ENCODE data around the gene TRIM10.

TRIM10 gene

GRCh38 chr6:30160785-30161531 is at the start of gene TRIM10:
Gene TRIM10 (minus strand): TSS chr6:30161211. CDS start chr6:30160858, 353 bp downstream.
- DNase-seq: no peak

DNA sequence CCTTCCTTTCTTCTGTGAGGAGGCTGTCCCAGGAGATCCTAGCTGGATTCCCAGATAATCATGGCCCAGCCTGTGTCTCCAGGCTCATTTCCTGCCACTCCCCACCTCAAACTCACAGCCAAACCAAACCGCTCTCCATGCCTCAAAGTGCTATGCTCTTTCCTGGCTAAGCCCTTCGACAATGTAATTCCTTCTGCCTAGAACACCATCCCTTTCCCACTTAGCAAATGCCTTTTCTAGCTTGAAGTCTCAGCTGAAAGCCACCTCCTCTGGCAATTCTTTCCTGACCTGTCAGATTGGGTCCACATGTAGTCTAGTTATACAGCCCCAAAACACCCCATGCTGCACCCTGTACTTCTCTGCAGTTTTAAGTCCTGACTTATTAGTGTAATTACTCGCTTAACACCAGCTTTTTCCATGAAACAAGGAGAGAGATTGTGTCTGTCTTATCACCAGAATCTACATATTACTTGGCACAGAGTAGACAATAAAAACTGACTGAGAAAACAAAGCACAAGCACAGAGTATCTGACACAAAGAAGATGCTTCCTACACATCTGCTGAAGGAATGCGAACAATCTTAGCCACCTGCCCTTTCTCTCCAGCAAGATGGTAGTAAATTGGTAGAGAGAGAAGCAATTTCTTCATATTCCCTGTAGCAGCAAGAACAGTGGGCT is 46.7 kb upstream of the TRIM10 start:
- DNase-seq: no peak

GRCh38 chr6:30206799-30207618 is 46.0 kb upstream of the TRIM10 start:
- DNase-seq: no peak

DNA sequence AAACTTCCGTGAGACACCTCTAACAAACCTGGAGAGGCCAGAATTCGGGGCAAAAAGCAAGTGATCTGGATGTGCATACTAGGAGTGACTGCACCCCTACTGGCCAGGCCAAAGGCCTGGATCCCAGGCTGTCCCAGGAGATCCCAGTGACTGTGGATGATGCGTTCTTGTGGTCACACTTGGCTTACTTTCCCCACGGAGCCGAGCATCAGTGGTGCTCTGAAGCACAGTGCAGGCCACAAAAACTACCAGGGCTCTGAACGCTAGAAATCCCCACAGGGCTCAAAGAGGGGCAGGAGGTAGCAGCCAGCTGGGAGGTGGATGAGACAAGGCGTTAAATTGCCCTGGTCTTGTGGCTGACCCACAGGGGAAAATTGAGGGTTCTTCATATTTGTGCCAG is 45.1 kb upstream of the TRIM10 start:
- DNase-seq: no peak

DNA sequence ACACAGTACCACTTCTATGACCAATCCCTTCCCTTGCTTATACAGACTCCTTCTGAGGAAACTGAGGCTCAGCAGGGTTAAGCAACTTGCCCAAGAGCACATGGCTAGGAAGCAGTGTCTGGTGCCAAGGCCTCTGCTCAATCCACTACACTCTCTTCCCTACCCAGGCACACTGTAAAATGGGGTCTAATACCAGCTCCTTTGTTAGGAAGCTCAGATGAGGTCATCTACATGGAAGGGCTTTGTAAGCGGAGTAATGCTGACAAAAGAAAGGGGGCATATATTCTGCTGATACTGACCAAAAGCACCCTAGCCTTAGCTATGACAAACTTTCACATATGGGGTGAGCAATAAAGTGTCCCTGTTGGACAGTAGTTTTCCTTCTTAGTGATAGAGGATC is 43.1 kb upstream of the TRIM10 start:
- no peak for DNase-seq

GRCh38 chr6:30202366-30202765 is 41.4 kb upstream of the TRIM10 start:
- DNase-seq: no peak

DNA sequence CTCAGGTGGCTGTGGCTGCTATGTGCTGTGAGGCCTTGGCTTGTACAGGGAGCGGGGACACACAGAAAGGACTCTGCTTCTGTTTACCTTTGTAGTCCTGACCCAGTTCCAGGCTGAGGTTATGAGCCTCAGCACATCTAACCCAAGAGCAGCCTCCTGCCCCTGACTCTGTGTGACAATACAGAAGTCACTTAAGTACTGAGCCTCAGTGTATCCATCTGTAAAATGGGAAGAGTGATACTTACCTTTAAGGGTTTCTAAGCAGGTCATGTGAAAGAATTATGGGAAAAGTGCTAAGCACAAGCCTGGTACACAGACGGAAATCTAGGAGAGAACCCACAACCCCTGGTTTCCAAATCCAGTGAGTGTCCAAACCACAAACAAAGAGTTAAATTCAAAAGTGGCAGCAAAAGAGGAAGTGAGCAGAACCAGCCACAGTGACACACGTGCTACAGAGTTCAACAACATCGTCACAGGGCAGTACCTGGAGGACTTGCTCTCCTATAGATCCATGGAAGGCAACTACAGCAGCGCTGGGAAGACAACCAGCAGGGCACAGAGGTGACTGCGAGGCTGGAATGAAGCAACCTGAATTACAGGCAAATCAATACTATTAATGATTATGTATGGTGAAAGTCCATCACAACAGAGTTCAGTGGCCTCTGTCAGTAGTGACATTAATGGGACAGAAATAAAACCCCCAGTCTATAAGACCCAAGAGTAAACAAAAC is 39.7 kb upstream of the TRIM10 start:
- DNase-seq: no peak

- no peak for DNase-seq
These were observed 37.4 kb upstream of the TRIM10 start for GRCh38 chr6:30198166-30199084.

DNA sequence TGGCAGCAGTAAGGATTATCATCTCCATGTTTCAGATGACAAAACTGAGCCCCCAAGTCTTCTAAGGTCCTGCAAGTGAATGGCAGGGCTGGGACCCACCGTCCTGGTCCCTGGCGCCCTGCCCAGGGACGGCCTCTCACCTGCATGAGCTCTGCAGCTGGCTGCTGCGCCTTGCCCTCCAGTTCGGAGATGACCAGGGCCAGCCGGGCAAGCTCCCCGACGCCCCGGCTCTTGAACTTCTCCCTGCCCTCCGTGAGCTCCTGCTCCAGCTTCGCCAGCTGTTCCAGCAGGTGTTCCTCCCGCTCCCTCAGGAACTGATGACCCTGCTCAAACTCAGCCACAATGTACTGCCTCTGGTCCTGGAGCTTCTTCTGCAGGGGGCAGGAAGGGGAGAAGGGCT is 35.4 kb upstream of the TRIM10 start:
- DNase-seq: no peak

- no peak for DNase-seq
These were observed 34.9 kb upstream of the TRIM10 start for GRCh38 chr6:30195951-30196350.

GRCh38 chr6:30194797-30195690 is 34.0 kb upstream of the TRIM10 start:
- no peak for DNase-seq

- no peak for DNase-seq
These were observed 31.1 kb upstream of the TRIM10 start for GRCh38 chr6:30192076-30192475.

GRCh38 chr6:30188541-30188940 is 27.5 kb upstream of the TRIM10 start:
- no peak for DNase-seq

GRCh38 chr6:30185846-30186484 is 25.0 kb upstream of the TRIM10 start:
- no peak for DNase-seq

DNA sequence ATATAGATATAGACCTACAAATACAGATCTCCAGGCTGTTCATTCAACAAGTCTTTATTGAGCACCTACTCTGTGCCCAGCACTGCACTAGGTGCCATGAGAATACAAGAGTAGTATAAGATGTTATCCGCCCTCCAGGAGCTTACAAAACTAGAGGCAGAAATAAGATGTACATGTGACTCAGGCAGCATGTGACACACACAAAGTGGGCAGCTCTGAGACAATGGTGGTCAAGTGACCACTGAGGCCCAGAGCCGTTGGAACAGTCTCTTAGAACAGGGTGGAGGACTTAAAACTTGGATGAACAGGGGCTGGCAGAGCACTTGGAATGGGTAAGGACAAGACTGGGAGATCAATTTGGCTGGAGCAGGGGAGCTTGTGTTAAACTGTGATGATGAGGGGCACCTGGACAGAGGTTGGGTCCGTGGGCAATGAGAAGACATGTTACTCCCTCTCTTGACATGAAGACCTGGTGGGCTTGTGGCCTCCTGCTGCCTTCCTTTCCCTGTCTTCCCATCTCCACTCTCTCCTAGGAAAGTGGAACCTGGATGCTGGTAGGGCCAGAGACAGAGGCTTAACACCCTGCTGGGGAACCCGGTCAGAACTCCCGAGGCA is 23.5 kb upstream of the TRIM10 start:
- DNase-seq: no peak

DNA sequence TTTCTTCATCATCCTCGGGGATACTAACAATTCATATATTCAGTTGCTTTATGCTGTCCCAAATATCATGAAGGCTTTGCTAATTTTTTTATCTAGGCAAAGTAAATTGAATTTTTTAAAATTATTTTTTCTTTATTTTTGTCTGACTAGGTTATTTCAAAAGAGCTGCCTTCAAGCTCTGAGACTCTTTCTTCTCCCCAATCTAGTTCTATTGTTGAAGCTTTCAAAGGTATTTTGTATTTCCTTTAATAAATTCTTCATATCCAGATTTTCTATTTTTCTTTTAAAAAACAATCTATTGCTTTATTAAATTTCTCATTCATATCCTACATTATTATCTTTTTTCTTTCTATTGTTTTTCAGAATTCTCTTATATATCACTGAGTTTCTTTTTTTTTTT is 19.1 kb upstream of the TRIM10 start:
- DNase-seq: no peak

- DNase-seq: no peak
These were observed 17.8 kb upstream of the TRIM10 start for GRCh38 chr6:30178837-30179236.

- no peak for DNase-seq
These were observed 14.8 kb upstream of the TRIM10 start for GRCh38 chr6:30175765-30176164.

DNA sequence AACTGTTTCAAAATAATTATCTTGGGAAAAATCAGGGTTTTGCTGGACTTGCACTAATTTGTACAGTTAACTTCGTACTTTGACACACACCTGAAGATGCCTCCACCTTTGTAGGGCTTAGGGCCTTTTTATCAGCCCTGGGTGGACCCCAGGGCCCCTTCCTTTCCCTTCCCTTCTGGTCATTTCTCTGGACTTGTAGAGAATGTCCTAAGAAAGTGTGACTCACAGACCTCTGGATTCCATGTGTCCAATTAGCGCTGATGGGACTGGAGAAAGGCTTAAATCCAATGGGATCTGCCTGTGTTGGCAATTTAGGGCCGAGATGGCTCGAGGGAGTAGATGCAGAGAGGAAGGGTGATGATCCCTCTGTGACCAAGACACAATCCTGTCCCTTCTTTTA is 11.7 kb upstream of the TRIM10 start:
- no peak for DNase-seq
